ENCODE measurements around the gene ZNF77.
"Not testable (repeated sequence)": the region's sequence is repeated elsewhere in the genome, so short reads cannot be mapped to it uniquely, and the experiment has no call there.

The ZNF77 gene

GRCh38 chr19:2969104-2969504 is 24.3 kb upstream of the ZNF77 start:
- peak; percentile 95 for DNase-seq

- no peak for DNase-seq
These were observed 23.2 kb upstream of the ZNF77 start for GRCh38 chr19:2967972-2968371.

- no peak for DNase-seq
These were observed 20.1 kb upstream of the ZNF77 start for GRCh38 chr19:2964874-2965273.

- DNase-seq: not testable (repeated sequence)
These were observed 18.9 kb upstream of the ZNF77 start for GRCh38 chr19:2963631-2964030.

GRCh38 chr19:2963122-2963521 is 18.4 kb upstream of the ZNF77 start:
- no peak for DNase-seq

GRCh38 chr19:2962018-2962670 is 17.4 kb upstream of the ZNF77 start:
- DNase-seq: peak; percentile 66

GRCh38 chr19:2960120-2960519 is 15.3 kb upstream of the ZNF77 start:
- DNase-seq: no peak

GRCh38 chr19:2957160-2957559 is 12.4 kb upstream of the ZNF77 start:
- DNase-seq: no peak

GRCh38 chr19:2952953-2953481 is 8.2 kb upstream of the ZNF77 start:
- DNase-seq: no peak

GRCh38 chr19:2950286-2951124 is 5.7 kb upstream of the ZNF77 start:
- peak; percentile 97 for DNase-seq

- DNase-seq: no peak
These were observed 5.1 kb upstream of the ZNF77 start for GRCh38 chr19:2949939-2950285.

- no peak for DNase-seq
These were observed 909 bp upstream of the ZNF77 start for GRCh38 chr19:2945575-2946184.

- DNase-seq: no peak
These were observed 382 bp downstream of the ZNF77 start for GRCh38 chr19:2944403-2944774.

- DNase-seq: no peak
These were observed 1.7 kb downstream of the ZNF77 start for GRCh38 chr19:2942928-2943640.

GRCh38 chr19:2935863-2936262 is 8.9 kb downstream of the ZNF77 start:
- not testable (repeated sequence) for DNase-seq

GRCh38 chr19:2933490-2933910 is 11.3 kb downstream of the ZNF77 start:
- no peak for DNase-seq

GRCh38 chr19:2927032-2927430 is 17.7 kb downstream of the ZNF77 start:
- no peak for DNase-seq

GRCh38 chr19:2926341-2927031 is 18.3 kb downstream of the ZNF77 start:
- no peak for DNase-seq

GRCh38 chr19:2923510-2923909 is 21.3 kb downstream of the ZNF77 start:
- peak; percentile 45 for DNase-seq

- DNase-seq: no peak
These were observed 21.8 kb downstream of the ZNF77 start for GRCh38 chr19:2922987-2923386.

- DNase-seq: no peak
These were observed 27.2 kb downstream of the ZNF77 start for GRCh38 chr19:2917275-2918184.

Measured in NCI-H2081 treated with DMSO at 0.1 percent for 48 hours (cell line).